Loucy (cell line): ENCODE data around the gene SPOP.

Experiments used
- H2AFZ ChIP-seq: fragments of 200-600 bp; sonication (generic); 2 replicates; pipeline ENCODE4 v1.6.0; 2016; ENCODE audit warnings: antibody characterized with exemption, mild to moderate bottlenecking, low read length, moderate library complexity
- H3F3A ChIP-seq: fragments of 200-600 bp; 2 replicates; pipeline ENCODE4 v1.6.0; 2016; ENCODE audit warnings: antibody characterized with exemption, low read depth, mild to moderate bottlenecking
- H3K27me3 ChIP-seq: fragments of 200-600 bp; sonication (generic); 2 replicates; pipeline ENCODE4 v1.6.1; 2014; ENCODE audit warnings: low read length, mild to moderate bottlenecking; ENCODE audit not compliant: insufficient read depth, poor library complexity, severe bottlenecking
- H3K36me3 ChIP-seq: fragments of 200-600 bp; sonication (generic); 2 replicates; pipeline ENCODE4 v1.6.1; 2016; ENCODE audit warnings: low read length; ENCODE audit not compliant: insufficient read depth
- H3K4me1 ChIP-seq: fragments of 200-600 bp; sonication (generic); 2 replicates; pipeline ENCODE4 v1.5.1; 2014; ENCODE audit warnings: low read length, mild to moderate bottlenecking; ENCODE audit not compliant: insufficient read depth, poor library complexity, severe bottlenecking
- H3K4me2 ChIP-seq: fragments of 200-600 bp; sonication (generic); 2 replicates; pipeline ENCODE4 v1.6.0; 2014; ENCODE audit warnings: antibody characterized with exemption, low read length, low read depth, mild to moderate bottlenecking; ENCODE audit not compliant: poor library complexity, severe bottlenecking
- H3K4me3 ChIP-seq: fragments of 200-600 bp; sonication (generic); 2 replicates; pipeline ENCODE4 v1.5.1; 2014; ENCODE audit warnings: low read length, mild to moderate bottlenecking, mixed read lengths; ENCODE audit not compliant: poor library complexity, severe bottlenecking
- H3K79me2 ChIP-seq: fragments of 200-600 bp; sonication (generic); 2 replicates; pipeline ENCODE4 v1.6.1; 2014; ENCODE audit warnings: low read length; ENCODE audit not compliant: insufficient read depth
- H3K9ac ChIP-seq: fragments of 200-600 bp; sonication (generic); 2 replicates; pipeline ENCODE4 v1.6.0; 2014; ENCODE audit warnings: mild to moderate bottlenecking, low read depth, low read length, moderate library complexity; ENCODE audit not compliant: poor library complexity, severe bottlenecking
- H3K9me2 ChIP-seq: fragments of 200-600 bp; sonication (generic); replicated peaks from 2 replicates; pipeline ENCODE4 v1.6.1; 2016; ENCODE audit warnings: low read depth, low read length, mixed read lengths
- H3K9me3 ChIP-seq: fragments of 200-600 bp; sonication (generic); 2 replicates; pipeline ENCODE4 v1.6.1; 2014; ENCODE audit warnings: mild to moderate bottlenecking, antibody characterized with exemption, low read length, low read depth; ENCODE audit not compliant: insufficient read depth
- H4K20me1 ChIP-seq: fragments of 200-600 bp; sonication (generic); 2 replicates; pipeline ENCODE4 v1.6.0; 2014; ENCODE audit warnings: antibody characterized with exemption, low read length, mild to moderate bottlenecking; ENCODE audit not compliant: insufficient read depth, poor library complexity, severe bottlenecking
- EZH2phosphoT487 ChIP-seq: fragments of 200-600 bp; IDR thresholded peaks from 2 replicates; pipeline ENCODE4 v1.6.1; 2018; ENCODE audit warnings: antibody characterized with exemption, mild to moderate bottlenecking, moderate library complexity, borderline replicate concordance
- TF ChIP-seq, protein P1 (sequence below): fragments of 200-600 bp; sonication (generic); conservative IDR thresholded peaks from 2 replicates; pipeline ENCODE4 v1.5.1; 2014; ENCODE audit warnings: mild to moderate bottlenecking, antibody characterized with exemption, low read length

SPOP gene

GRCh38 chr17:49588312-49588711, 89.6 kb downstream of the SPOP start:
- no peaks in the 10 kb centered on the region for H3K79me2 ChIP-seq
- no peaks in the 10 kb centered on the region for H3K9me3 ChIP-seq
- no peaks in the 10 kb centered on the region for H3K4me1 ChIP-seq
- no peak overlapping the region for H3K4me2 ChIP-seq
- H3F3A ChIP-seq: no peaks in the 10 kb centered on the region
- TF ChIP-seq, protein P1, sequence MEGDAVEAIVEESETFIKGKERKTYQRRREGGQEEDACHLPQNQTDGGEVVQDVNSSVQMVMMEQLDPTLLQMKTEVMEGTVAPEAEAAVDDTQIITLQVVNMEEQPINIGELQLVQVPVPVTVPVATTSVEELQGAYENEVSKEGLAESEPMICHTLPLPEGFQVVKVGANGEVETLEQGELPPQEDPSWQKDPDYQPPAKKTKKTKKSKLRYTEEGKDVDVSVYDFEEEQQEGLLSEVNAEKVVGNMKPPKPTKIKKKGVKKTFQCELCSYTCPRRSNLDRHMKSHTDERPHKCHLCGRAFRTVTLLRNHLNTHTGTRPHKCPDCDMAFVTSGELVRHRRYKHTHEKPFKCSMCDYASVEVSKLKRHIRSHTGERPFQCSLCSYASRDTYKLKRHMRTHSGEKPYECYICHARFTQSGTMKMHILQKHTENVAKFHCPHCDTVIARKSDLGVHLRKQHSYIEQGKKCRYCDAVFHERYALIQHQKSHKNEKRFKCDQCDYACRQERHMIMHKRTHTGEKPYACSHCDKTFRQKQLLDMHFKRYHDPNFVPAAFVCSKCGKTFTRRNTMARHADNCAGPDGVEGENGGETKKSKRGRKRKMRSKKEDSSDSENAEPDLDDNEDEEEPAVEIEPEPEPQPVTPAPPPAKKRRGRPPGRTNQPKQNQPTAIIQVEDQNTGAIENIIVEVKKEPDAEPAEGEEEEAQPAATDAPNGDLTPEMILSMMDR: no peak
- no peak for TF ChIP-seq EZH2phosphoT487
- no peaks in the 10 kb centered on the region for H3K36me3 ChIP-seq
- no peak overlapping the region for H3K4me3 ChIP-seq
- no peaks in the 10 kb centered on the region for H4K20me1 ChIP-seq
- H3K9ac ChIP-seq: no peak overlapping the region
- H3K9me2 ChIP-seq: no peaks in the 10 kb centered on the region
- H3K27me3 ChIP-seq: no peaks in the 10 kb centered on the region
- H2AFZ ChIP-seq: no peak overlapping the region

- Histone ChIP-seq H2AFZ (no peak overlapping the region), H3K4me1 (no peaks in the 10 kb centered on the region), H3K27me3 (no peaks in the 10 kb centered on the region), H3K36me3 (no peaks in the 10 kb centered on the region), H3K4me2 (no peak overlapping the region), H3K9ac (no peak overlapping the region), H3K79me2 (no peaks in the 10 kb centered on the region), H4K20me1 (no peaks in the 10 kb centered on the region), H3K4me3 (no peak overlapping the region), H3K9me3 (no peaks in the 10 kb centered on the region), H3K9me2 (no peaks in the 10 kb centered on the region), H3F3A (no peaks in the 10 kb centered on the region)
- TF ChIP-seq EZH2phosphoT487: no peak
- TF ChIP-seq, protein P1: no peak
Observed at GRCh38 chr17:49587366-49588073, 90.4 kb downstream of the SPOP start.

DNA sequence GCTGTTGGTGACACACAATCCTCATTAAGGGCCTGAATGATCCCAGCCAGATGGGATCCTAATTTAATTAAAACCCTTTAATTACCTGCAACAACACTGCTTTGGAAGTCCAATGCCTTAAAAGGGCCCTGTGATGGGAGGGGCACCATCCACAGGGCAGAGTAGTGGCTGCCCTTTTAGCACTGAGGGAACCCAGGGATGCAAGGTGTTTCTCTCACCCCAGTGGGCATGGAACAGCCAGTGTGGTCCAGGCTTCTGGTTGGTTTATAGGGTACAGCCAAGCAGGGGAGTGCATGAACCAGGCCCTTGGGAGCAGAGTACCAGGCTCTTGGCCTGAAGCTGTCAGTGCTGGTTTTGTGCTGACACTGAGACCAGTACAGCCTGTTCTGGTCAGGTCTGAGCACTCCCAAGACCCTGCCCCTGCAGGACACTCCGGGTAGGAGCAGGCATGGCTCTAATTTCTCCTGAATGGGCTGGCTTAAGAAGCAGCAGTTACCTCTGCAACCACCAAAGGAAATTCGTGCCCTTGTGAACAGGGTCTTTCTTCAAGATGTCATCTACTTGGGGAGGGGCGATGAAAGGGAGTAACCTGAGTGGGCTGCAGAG, 92.4 kb downstream of the SPOP start:
- Histone ChIP-seq H3K9me3 (no peaks in the 10 kb centered on the region), H3K4me1 (no peaks in the 10 kb centered on the region), H3F3A (no peaks in the 10 kb centered on the region), H4K20me1 (no peaks in the 10 kb centered on the region), H3K79me2 (no peaks in the 10 kb centered on the region), H3K27me3 (no peaks in the 10 kb centered on the region), H3K36me3 (no peaks in the 10 kb centered on the region), H3K4me2 (no peak overlapping the region), H2AFZ (no peak overlapping the region), H3K9ac (no peak overlapping the region), H3K9me2 (no peaks in the 10 kb centered on the region), H3K4me3 (no peak overlapping the region)
- no peak for TF ChIP-seq EZH2phosphoT487
- TF ChIP-seq, protein P1: peak; percentile 35; the same call in 1 of the 2 replicates
